Measurements from ENCODE around the gene OR2D3. TPM values are rescaled to one million over a fixed set of nuclear protein-coding genes. Genes with fewer than 3 reads are reported as not detected.

OR2D3 gene
- total and polyA plus RNA-seq, 3 experiments from 2014 or later, result not detected

DNA sequence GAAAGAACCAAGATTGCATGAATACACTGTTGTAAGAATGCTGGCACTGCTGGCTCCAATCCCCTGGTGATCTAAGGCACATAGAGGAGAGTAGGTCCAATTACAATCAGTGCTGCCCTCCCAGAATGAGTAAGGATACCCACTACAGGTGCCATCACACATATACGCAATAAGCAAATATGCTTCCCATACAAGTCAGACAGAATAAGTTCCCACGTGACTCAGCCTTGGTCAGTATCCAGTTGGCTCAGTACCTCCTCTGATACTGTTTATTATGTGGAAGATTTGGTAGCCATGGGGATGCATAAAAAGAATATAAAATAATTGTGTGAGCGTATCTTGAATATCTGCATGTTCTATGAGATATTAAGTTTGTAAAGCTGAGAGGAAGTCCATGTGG lies 8.9 kb upstream of the OR2D3 start:
- ChIA-PET CTCF (no interaction called here), POLR2A (no interaction called here)
- H3K36me3 Mint-ChIP-seq, result no peaks in the 10 kb centered on the region
- H3K27me3 Mint-ChIP-seq, result no peaks in the 10 kb centered on the region
- no peak overlapping the region for H3K27ac ChIP-seq (ENCODE audit: low read depth, low read length)
- peaks cover 0 to 2% (median 0%) of the 10 kb centered on the region in 5 donors for H3K9me3 Mint-ChIP-seq
- no peaks in the 10 kb centered on the region for H3K36me3 ChIP-seq (ENCODE audit: insufficient read depth, low read length)
- no peak overlapping the region for H3K4me3 Mint-ChIP-seq
- H3K9me3 ChIP-seq (ENCODE audit: low read length), result no peaks in the 10 kb centered on the region
- no peak for DNase-seq
- H3K27me3 ChIP-seq (ENCODE audit: insufficient read depth, low read length, poor library complexity, severe bottlenecking), result no peaks in the 10 kb centered on the region
- peaks cover 0 to 6% (median 0%) of the 10 kb centered on the region in 3 donors for H3K4me1 Mint-ChIP-seq
- H3K4me3 ChIP-seq (ENCODE audit: low read length), result no peak overlapping the region
- H3K27ac Mint-ChIP-seq, result no peak overlapping the region
- H3K4me1 ChIP-seq (ENCODE audit: insufficient read depth, low read length), result no peaks in the 10 kb centered on the region

- no peaks in the 10 kb centered on the region for H3K9me3 ChIP-seq (ENCODE audit: low read length)
- POLR2A ChIA-PET, result no interaction called here
- Mint-ChIP-seq H3K27me3 (peaks cover 13 to 24% of the 10 kb centered on the region in 2 donors), H3K4me3 (no peak overlapping the region), H3K9me3 (peaks cover 0 to 6% (median 0%) of the 10 kb centered on the region in 5 donors), H3K27ac (no peak overlapping the region), H3K4me1 (no peaks in the 10 kb centered on the region), H3K36me3 (no peaks in the 10 kb centered on the region)
- CTCF ChIA-PET, result no interaction called here
- H3K27ac ChIP-seq (ENCODE audit: low read depth, low read length), result no peak overlapping the region
- H3K4me3 ChIP-seq (ENCODE audit: low read length), result no peak overlapping the region
- peaks cover 4% of the 10 kb centered on the region for H3K27me3 ChIP-seq (ENCODE audit: insufficient read depth, low read length, poor library complexity, severe bottlenecking)
- H3K36me3 ChIP-seq (ENCODE audit: insufficient read depth, low read length), result no peaks in the 10 kb centered on the region
- DNase-seq, result no peak
- H3K4me1 ChIP-seq (ENCODE audit: insufficient read depth, low read length), result no peaks in the 10 kb centered on the region
Measured at GRCh38 chr11:6919698-6920097, 1.1 kb upstream of the OR2D3 start.

DNA sequence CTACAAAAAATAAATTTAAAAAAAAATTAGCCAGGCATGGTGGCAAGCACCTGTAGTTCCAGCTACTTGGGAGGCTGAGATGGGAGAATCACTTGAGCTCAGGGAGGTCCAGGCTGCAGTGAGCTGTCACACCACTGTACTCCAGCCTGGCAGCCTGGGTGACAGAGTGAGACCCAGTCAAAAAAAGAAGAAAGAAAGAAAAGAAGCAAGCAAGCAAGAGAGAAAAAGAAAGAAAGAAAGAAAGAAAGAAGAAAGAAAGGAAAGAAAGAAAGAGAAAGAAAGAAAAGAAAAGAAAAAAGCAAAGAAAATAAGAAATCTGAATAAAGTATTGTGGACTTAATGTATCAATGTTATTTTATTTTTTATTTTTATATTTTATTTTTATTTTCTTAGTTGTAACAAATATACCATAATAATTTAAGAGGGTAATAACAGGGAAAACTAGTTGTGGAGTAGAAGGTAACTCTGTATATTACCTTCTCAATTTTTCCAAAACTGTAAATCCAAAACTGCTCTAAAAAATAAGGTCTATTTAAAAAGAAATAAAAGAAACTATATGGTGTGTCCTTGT lies 4.3 kb downstream of the OR2D3 start:
- CTCF ChIA-PET, result interaction anchor here (0.6 kb wide), 1 partner anchor 1108 kb away, joined by 5 read pairs; no protein-coding TSS in a partner anchor
- POLR2A ChIA-PET, result no interaction called here

DNA sequence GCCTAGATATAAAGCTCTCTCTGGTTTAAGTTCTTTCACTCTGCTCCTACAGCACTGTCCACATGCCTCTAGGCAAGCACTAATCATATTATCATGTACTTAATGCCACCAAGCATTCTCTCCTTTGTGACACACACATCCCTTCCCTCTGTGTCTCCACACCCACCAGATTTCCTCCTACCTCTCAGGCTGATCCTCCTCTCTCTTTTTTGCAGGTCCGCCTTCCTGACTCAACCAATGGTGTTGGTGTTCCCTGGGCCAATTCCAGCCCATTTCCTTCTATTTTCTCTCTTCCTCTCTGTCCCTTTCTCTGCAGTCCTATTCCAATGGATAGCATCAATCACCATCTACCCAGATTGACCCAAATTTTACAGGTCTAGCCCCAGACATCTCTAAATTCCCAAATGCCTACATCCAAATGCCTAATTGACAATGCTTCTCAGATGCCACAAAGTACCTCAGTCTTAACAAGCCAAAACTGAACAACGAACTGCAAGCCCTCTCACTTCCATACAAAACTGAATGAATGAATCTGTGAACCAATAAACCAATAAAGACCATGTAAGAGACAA lies 4.9 kb downstream of the OR2D3 start:
- peaks cover 35 to 56% of the 10 kb centered on the region in 2 donors for H3K27me3 Mint-ChIP-seq
- POLR2A ChIA-PET, result no interaction called here

More for the DNA sequence above, 4.3 kb downstream of the OR2D3 start:
- Mint-ChIP-seq H3K9me3 (peaks cover 0 to 3% (median 0%) of the 10 kb centered on the region in 5 donors), H3K36me3 (no peaks in the 10 kb centered on the region), H3K4me3 (no peak overlapping the region), H3K27ac (no peak overlapping the region), H3K27me3 (peaks cover 35 to 51% of the 10 kb centered on the region in 2 donors), H3K4me1 (peaks cover 5 to 22% (median 16%) of the 10 kb centered on the region in 3 donors)
- DNase-seq, result no peak
- no peak overlapping the region for H3K27ac ChIP-seq (ENCODE audit: low read depth, low read length)
- H3K27me3 ChIP-seq (ENCODE audit: insufficient read depth, low read length, poor library complexity, severe bottlenecking), result peaks cover 13% of the 10 kb centered on the region
- H3K4me3 ChIP-seq (ENCODE audit: low read length), result no peak overlapping the region
- no peaks in the 10 kb centered on the region for H3K9me3 ChIP-seq (ENCODE audit: low read length)
- H3K4me1 ChIP-seq (ENCODE audit: insufficient read depth, low read length), result no peaks in the 10 kb centered on the region
- H3K36me3 ChIP-seq (ENCODE audit: insufficient read depth, low read length), result no peaks in the 10 kb centered on the region

DNA sequence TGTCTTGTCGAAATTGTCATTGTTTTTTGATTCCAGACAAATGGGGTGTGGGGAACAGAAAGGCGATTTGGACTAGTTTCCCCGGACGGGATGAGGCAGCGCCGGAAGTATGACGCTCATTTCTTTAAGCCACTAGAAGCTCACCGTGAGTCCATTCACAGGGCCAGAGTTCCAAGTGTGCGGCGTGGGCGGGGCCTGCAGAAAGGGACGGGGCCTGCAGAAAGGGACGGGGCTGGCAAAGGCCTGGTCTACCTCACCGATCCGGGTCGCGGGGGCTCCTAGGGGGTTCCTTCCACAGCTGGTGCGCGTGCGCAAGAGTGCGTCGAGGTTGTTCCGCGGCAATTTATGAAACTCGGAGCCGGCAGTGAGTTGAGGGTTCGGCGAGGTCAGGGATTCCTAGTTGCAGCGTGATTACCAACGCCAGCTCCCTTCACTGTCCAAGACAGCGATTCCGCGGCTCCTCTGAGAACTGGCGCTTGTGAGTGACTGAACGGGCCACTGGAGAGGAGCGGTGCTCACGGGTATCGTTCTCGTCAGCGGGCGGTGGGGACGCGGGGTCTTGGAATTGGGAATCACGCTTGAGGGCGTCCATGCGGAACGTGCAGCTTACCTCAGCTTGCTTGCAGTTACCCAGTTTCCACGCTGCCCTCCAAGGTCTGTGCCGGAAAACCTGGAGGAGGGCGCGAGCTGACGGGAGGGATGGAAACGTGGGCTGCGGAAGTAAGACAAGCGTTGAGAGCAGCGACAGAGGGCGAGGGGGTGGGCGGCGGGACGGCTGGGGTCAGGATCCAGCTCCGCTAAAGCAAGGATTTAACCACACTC lies 5.6 kb downstream of the OR2D3 start, which contains the start of gene ZNF215:
Gene ZNF215 (plus strand): TSS at position 219 of the 822 bp plus-strand sequence. CDS start 5,847 bp downstream, outside the sequence.
- DNase-seq, result peak in 1 of 5 donors; percentile 49
- H3K27me3 ChIP-seq (ENCODE audit: insufficient read depth, low read length, poor library complexity, severe bottlenecking), result peaks cover 13% of the 10 kb centered on the region
- peak within 1 kb of the TSS; percentile 69 for H3K27ac ChIP-seq (ENCODE audit: low read depth, low read length)
- Mint-ChIP-seq H3K27me3 (peaks cover 33 to 56% of the 10 kb centered on the region in 2 donors), H3K27ac (peak within 1 kb of the TSS in 3 of 8 donors; percentile 4 to 18 (median 4)), H3K4me1 (peaks cover 5 to 22% (median 16%) of the 10 kb centered on the region in 3 donors), H3K36me3 (no peaks in the 10 kb centered on the region), H3K4me3 (peak within 1 kb of the TSS; percentile 29 to 83 (median 57)), H3K9me3 (no peaks in the 10 kb centered on the region)
- ChIA-PET CTCF (no interaction called here), POLR2A (no interaction called here)
- H3K36me3 ChIP-seq (ENCODE audit: insufficient read depth, low read length), result no peaks in the 10 kb centered on the region
- H3K9me3 ChIP-seq (ENCODE audit: low read length), result no peaks in the 10 kb centered on the region
- no peaks in the 10 kb centered on the region for H3K4me1 ChIP-seq (ENCODE audit: insufficient read depth, low read length)
- H3K4me3 ChIP-seq (ENCODE audit: low read length), result peak within 1 kb of the TSS; percentile 48

More for the DNA sequence above, 4.9 kb downstream of the OR2D3 start:
- peaks cover 0 to 3% (median 0%) of the 10 kb centered on the region in 5 donors for H3K9me3 Mint-ChIP-seq
- H3K27ac Mint-ChIP-seq, result peak overlapping the region in 1 of 8 donors; percentile 4
- CTCF ChIA-PET, result no interaction called here
- no peak overlapping the region for H3K4me3 ChIP-seq (ENCODE audit: low read length)
- H3K27me3 ChIP-seq (ENCODE audit: insufficient read depth, low read length, poor library complexity, severe bottlenecking), result peaks cover 13% of the 10 kb centered on the region
- H3K4me3 Mint-ChIP-seq, result peak overlapping the region; percentile 18 to 83 (median 57)
- no peaks in the 10 kb centered on the region for H3K36me3 Mint-ChIP-seq
- no peaks in the 10 kb centered on the region for H3K36me3 ChIP-seq (ENCODE audit: insufficient read depth, low read length)
- H3K4me1 Mint-ChIP-seq, result peaks cover 5 to 22% (median 16%) of the 10 kb centered on the region in 3 donors
- H3K4me1 ChIP-seq (ENCODE audit: insufficient read depth, low read length), result no peaks in the 10 kb centered on the region
- H3K27ac ChIP-seq (ENCODE audit: low read depth, low read length), result no peak overlapping the region
- no peak for DNase-seq
- no peaks in the 10 kb centered on the region for H3K9me3 ChIP-seq (ENCODE audit: low read length)

DNA sequence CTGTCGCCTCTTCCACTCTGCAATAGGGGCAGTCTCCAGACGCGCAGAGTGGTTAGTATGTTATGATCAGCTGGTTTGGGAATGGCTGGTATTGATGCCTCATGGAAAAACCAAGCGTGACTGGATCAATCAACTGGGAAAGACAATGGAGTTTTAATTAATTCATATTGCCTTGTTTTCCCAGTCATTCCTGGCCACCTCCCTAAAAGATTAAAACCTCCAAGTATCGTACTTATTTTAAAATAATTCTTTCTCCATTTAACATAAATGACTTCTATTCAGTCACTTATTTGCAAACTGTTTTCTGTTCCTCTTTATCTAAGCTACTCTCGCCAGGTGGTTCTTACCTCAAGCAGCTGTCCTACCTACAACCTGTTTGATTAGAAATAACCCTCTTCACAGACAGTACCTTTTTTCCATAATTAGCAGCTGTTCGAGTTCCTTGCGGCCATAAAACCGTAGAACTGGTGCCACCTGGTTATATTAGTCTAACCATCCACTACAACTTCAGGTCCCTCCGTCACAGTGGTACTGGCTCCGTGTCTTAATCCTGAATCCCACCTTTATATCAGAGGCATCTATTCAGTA lies 6.3 kb downstream of the OR2D3 start:
- DNase-seq, result no peak
- H3K9me3 Mint-ChIP-seq, result no peaks in the 10 kb centered on the region
- Histone ChIP-seq H3K4me3 (ENCODE audit: low read length) (peak overlapping the region; percentile 48), H3K36me3 (ENCODE audit: insufficient read depth, low read length) (no peaks in the 10 kb centered on the region), H3K4me1 (ENCODE audit: insufficient read depth, low read length) (no peaks in the 10 kb centered on the region), H3K27ac (ENCODE audit: low read depth, low read length) (peak overlapping the region; percentile 69), H3K9me3 (ENCODE audit: low read length) (no peaks in the 10 kb centered on the region), H3K27me3 (ENCODE audit: insufficient read depth, low read length, poor library complexity, severe bottlenecking) (peaks cover 13% of the 10 kb centered on the region)
- ChIA-PET CTCF (no interaction called here), POLR2A (no interaction called here)
- peaks cover 28 to 53% of the 10 kb centered on the region in 2 donors for H3K27me3 Mint-ChIP-seq
- peaks cover 5 to 22% (median 16%) of the 10 kb centered on the region in 3 donors for H3K4me1 Mint-ChIP-seq
- H3K27ac Mint-ChIP-seq, result no peak overlapping the region
- no peaks in the 10 kb centered on the region for H3K36me3 Mint-ChIP-seq
- peak overlapping the region; percentile 19 to 83 (median 53) for H3K4me3 Mint-ChIP-seq

DNA sequence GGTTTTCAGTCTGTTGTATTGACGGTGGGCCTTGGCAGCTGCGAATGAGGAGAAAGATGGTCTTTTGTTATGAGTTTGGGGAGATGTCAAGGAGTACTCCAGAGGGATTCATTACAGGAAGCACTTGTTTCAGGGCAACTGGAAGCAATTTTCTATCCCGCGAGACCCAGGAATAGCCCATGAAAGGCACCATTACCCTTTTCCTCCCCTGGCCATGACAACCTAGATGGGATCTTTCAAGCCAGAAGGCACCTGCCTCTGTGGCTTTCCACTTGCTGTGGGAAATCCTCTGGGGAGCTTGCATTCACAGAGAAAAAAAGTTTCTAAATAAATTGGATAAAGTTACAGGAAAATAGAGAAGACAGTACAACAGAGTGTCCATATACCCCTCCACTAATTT lies 8.1 kb downstream of the OR2D3 start:
- Histone ChIP-seq H3K36me3 (ENCODE audit: insufficient read depth, low read length) (no peaks in the 10 kb centered on the region), H3K9me3 (ENCODE audit: low read length) (no peaks in the 10 kb centered on the region), H3K4me3 (ENCODE audit: low read length) (no peak overlapping the region), H3K4me1 (ENCODE audit: insufficient read depth, low read length) (no peaks in the 10 kb centered on the region), H3K27me3 (ENCODE audit: insufficient read depth, low read length, poor library complexity, severe bottlenecking) (peaks cover 10% of the 10 kb centered on the region), H3K27ac (ENCODE audit: low read depth, low read length) (no peak overlapping the region)
- Mint-ChIP-seq H3K27ac (no peak overlapping the region), H3K4me3 (no peak overlapping the region), H3K4me1 (peaks cover 5 to 22% (median 16%) of the 10 kb centered on the region in 3 donors), H3K9me3 (no peaks in the 10 kb centered on the region), H3K27me3 (peaks cover 28 to 55% of the 10 kb centered on the region in 2 donors), H3K36me3 (no peaks in the 10 kb centered on the region)
- ChIA-PET POLR2A (no interaction called here), CTCF (no interaction called here)
- DNase-seq, result no peak
